ENCODE data around the gene GRIN2B.

GRIN2B gene

GRCh38 chr12:13956060-13956590 is 25.3 kb downstream of the GRIN2B start:
- no peak for DNase-seq

GRCh38 chr12:13952096-13952495 is 29.3 kb downstream of the GRIN2B start:
- DNase-seq, result no peak

GRCh38 chr12:13950502-13950901 is 30.9 kb downstream of the GRIN2B start:
- no peak for DNase-seq

DNA sequence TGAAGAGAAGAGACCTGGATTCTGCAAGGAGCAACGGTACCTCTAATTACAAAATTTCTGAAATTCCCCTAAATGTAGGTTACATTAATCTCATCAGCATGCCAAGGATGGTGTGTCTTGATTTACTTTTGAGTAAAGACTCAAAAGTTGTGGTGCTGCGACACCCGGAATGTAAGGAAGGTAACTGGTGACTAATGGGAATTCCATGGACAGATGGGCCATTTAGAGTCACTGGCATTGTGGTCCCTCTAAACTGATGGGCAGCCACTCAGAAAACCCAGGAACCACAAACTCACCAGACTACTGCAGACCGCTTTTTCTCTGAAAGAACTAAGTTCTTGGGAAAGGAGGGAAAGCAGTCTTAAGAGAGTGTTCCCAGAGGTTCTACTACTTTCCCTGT is 32.8 kb downstream of the GRIN2B start:
- no peak for DNase-seq

DNA sequence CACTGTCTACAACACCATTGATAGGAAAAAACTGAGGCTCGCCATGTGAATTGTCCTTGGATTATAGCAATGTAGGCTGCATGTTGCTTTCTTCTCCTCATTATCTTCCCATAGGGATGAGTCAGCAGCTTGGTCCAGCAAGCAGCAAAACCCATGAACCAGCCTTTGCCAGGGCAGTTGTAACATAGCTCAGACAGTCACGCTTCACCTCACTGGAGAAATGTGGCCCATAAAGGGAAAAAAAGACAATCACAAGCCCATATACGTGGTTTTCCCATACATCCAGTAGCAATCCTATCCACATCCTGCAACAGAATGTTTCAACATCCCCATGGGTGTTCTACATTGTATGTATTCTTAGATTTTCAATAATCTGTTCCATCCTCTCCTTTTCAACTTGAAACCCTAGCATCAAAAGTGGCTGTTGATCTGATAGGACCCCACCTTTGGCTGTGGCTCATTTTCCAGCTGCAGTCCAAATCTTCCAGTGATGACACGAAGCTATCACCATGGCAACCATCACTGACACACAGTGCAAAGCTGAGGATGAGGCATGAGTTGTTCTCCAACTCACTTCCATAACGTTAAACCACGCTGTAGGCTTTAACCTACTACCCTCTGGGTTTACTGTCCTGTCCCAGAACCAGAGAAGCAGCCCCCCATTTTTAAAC is 34.0 kb downstream of the GRIN2B start:
- DNase-seq, result no peak

- no peak for DNase-seq
These were observed 35.8 kb downstream of the GRIN2B start for GRCh38 chr12:13945641-13946040.

DNA sequence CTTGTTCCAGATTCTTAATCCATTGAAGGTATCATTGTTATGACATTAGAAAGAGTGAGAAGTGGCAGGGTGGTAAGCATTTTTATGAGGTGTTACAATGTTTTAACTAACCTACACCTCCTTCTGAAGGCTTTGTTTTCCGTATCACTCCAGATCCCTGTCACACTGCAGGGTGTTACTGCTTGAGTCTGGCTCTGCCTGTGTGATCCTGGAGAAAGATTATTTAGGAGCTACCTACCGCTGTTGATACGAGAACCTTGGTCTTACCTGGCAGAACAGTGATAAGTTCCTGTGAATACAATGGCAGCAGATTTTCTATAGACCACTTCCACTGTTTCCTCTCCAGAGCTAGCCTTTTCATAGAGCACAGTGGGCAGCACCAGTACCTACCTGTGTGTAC is 36.2 kb downstream of the GRIN2B start:
- DNase-seq, result no peak

GRCh38 chr12:13942826-13943225 is 38.6 kb downstream of the GRIN2B start:
- DNase-seq, result no peak

GRCh38 chr12:13941258-13942249 is 39.8 kb downstream of the GRIN2B start:
- peak; percentile 91 for DNase-seq

- no peak for DNase-seq
These were observed 41.0 kb downstream of the GRIN2B start for GRCh38 chr12:13940335-13940865.

DNA sequence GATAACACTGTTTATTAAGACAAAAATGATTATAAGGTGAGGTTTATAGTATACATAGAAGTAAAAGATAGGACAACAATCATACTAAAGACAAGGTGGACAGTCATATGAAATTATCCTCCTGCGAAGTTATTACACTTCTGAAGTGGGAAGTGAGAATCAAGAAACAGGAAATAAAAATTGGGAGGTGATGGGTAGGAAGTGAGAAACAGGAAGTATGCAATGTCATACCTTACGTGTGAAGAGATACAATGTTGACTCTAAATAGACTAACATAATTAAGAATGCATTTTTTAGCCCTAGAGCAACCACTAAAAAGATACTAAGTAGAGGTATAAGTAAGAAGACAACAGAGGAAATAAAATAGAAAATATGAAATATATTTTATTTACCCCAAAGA is 43.7 kb downstream of the GRIN2B start:
- DNase-seq, result no peak

GRCh38 chr12:13935169-13935568 is 46.2 kb downstream of the GRIN2B start:
- DNase-seq, result no peak

All from NCI-H1694 (cell line).